Measurements from ENCODE around the gene SERGEF.

Gene SERGEF

GRCh38 chr11:17778956-17779860 lies 233.6 kb downstream of the SERGEF start:
- DNase-seq, result no peak

DNA sequence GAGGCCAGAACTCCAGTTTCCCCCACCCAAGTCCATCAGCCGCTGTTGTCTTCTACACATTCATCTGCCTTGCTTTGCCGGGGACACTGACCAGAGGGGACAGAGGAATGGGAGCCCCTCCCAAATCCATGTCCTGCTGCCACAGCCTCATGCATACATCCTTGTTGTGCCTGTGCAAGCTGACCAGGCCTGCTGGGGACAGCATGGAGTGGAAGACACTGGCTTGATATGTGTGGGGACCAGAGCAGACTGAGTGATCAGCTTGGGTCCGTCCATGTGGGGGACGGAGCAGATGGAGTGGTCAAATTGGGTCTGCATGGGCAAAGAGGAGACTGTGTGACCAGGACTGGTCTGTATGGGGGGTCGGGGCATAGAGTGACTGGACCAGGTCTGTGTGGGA lies 234.5 kb downstream of the SERGEF start:
- DNase-seq, result no peak

DNA sequence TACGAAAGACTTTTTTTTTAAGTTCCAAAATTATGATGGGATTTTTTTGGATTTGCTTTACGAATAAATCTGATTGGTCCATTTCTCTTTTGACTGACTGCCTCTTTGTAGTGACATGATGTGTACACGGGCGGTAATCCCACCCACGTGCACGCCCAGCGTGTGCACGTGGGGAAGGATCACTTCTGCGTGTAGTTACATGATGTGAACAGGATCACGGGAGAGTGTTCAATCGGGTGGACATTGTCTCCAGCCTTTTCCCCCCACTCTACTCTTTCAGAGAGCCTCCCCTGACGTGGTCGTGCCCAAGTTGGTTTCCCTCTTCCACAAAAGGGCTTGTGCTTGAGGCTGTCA lies 235.1 kb downstream of the SERGEF start:
- no peak for DNase-seq

DNA sequence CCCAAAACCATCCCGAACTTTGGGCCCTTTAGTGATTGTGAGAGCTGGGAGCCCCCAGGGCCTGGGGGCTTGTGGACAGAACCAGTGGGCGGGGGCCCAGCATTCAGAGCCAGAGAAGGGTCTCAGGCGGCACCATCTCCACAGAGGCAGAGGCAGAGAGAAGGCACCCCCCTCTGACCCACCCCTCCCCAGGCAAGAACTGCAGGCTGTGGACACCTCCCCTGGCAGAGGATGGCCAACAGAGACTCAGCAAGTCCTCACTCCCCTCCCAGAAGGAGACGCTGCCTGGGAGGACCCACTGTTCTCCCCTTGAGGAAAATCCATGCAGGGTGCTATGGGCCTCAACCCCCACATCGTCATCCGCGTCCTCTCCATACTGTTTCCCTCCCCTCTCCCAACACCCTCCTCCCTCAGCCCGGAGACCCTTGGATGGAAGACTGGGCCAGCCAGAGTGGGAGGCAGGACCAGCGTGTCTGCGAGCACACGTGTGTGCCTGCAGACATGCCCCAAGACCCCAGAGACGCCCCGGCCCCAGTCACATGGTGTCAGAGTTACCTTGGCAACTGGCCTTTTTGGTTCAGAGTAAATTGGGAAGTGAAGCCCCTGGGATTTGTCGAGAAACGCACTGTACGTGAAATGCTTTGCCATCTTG lies 235.6 kb downstream of the SERGEF start:
- no peak for DNase-seq

DNA sequence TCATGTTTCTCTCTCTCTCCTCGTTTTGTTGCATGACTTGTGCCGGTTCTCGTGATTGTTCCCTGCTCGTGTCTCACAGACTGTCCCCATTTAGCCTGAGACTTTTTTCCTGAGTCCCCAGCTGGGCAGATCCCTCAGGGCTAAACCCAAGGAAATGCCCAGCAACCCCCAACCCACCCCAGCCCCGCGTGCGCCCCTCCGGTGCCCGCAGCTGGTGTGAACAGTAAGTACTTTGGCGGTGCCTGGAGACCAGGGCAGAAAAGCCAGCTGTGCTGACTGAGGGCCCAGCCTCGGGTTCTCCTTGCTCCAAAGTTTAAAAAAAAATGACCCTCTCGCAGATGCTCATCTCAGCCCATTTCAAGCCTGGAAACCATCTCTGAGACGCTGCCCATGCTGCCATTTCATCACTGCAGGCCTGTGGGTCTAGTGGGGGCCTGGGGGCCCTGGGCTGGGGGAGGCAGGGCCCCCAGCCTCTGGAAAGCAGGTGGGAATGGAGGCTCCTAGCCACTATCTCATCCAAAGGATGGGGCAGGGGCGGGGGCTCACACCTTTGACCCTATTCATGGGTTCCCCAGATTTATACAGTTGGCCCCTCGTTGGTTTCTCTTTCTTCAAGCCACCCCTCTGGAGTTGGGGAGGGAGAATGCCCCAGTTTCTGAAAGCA lies 236.5 kb downstream of the SERGEF start:
- DNase-seq, result no peak

- DNase-seq, result no peak
Observed at GRCh38 chr11:17775507-17776211, 237.2 kb downstream of the SERGEF start.

- DNase-seq, result no peak
Observed at GRCh38 chr11:17775035-17775348, 237.9 kb downstream of the SERGEF start.

GRCh38 chr11:17774232-17775034 lies 238.4 kb downstream of the SERGEF start:
- no peak for DNase-seq

DNA sequence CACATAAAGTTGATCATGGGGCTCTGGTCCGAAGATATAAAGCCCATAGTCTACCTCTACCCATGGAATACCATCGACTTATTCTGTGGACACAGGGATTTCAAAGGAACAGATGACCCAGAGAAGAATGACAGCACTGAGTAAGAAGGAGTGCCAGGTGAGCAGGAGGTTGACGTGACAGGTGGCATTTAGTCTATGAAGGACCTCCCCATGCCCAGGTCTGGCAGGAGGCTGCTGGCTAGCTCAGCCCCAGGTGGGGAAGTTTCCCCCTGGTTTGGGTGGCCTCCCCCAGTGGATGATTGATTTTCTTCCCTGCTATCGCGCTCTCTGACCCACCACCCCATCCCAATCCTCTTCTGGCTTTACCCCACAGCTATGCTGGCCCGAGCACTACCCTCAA lies 239.2 kb downstream of the SERGEF start:
- DNase-seq, result no peak

DNA sequence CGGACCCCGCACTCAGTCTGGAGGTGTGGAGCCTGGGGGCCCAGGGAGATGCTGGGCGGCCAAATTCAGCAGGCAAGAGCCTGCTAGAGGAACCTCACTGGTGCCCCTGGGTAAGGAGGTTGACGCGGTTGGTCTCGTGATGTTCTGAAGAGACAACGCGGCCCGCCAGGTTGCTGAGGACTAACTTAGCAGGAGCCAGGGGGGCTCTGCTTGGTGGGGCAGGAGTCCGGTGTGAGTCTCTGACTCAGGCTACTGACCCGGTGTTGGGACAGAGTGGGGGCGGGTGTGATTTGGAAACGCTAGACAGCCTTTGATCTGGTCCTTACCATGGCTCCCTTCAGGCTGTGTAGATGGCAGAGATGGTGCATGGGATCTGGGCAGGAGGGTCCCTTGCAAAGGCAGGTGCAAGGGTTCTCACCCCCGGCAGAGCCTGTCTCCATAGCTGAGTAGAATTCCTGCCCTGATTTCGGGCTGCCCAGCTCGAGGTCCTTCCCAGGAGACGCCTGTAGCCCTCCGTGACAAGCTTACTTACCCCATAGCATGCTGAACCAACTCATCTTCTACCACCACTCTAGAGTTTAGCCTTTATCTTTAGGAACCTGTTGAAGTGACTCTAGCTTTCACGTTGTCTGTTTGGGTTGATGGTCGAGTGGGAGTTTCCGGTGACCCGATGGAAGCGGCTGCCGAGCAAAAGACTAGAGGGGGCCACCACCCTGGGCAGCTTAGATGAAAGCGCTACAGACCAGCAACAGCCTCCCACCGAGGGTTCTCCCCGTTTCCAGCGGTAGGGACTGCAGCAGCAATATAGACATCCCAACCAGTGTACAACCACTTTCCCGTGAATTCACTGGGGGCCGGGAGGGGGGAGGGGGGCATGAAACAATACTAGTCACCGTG lies 239.9 kb downstream of the SERGEF start:
- no peak for DNase-seq

GRCh38 chr11:17771841-17772401 lies 240.9 kb downstream of the SERGEF start:
- DNase-seq, result no peak

GRCh38 chr11:17771415-17771814 lies 241.4 kb downstream of the SERGEF start:
- DNase-seq, result no peak

DNA sequence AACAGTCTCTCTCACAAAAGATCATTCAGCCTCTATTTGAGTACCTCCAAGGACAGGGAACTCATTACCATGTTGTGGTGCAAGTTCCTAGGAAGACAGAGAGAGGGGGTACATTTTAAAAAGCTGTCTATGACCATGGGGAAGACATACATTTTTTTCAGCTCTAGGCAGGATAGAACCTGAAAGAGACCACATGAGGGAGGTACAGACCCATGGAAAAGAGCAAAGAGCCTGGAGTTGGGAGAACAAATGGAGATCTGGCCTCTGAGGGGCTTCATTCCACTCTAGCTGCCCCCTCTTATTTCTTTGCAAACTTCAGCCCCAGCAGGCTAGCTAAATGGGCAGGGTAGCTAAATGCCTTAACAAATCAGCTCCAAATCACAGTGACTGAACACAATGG lies 241.9 kb downstream of the SERGEF start:
- DNase-seq, result no peak

GRCh38 chr11:17770048-17770652 lies 242.7 kb downstream of the SERGEF start:
- DNase-seq, result no peak

DNA sequence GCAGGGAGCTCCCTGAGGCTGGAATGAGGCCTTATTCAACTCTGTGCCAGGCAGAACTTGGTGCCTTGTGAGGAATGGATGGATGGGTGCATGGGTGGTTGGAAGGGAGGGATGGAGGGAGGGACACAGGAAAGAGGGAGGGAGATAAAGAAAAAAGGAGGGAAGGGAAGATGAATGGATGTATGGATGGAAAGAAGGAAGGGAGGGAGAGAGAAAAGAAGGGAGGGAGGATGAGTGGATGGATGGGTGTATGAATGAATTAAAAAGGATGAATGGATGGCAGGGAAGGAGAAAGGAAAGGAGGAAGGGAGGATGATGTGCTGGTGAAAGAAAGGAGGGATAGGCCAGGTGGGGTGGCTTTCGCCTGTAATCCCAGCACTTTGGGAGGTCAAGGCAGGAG lies 243.6 kb downstream of the SERGEF start:
- DNase-seq, result no peak

DNA sequence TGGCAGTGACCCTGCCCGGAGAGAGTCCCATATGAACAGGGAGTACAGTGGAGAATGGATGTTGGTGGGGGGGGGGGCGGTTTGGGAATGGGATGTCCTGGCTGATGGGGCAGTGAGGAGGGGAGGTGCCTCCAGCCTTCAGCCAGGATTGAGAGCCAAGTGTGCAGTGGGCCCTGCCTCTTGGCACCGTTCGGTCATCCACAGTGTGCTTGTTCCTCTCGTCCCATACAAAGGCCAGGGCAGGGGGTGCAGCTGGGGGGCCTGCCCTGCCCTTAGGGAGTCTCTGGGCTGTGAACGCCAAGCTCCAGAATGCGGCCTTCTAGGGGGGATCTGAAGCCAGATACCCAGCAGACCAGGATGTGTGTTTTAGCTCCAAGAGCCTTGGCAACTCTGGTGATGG lies 244.3 kb downstream of the SERGEF start:
- no peak for DNase-seq

DNA sequence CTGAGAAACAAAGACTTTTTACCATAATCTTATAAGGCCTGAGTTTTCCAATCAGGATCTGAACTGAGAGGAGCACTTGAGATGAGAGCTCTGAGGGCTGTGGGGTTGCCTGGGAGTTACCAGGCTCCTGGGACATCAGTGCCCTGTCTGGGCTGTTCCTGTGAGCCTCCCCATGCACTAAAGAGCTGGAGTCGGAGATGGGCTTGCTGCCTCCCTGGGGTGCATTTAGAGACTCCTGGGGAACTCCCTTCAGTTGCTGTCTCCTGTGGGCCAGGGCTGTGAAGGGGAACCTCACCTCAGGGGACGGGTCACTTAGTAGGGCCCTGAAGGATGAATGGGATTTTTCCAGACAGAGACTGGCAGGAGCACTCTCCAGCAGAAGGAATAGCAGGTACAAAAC lies 244.9 kb downstream of the SERGEF start:
- no peak for DNase-seq

DNA sequence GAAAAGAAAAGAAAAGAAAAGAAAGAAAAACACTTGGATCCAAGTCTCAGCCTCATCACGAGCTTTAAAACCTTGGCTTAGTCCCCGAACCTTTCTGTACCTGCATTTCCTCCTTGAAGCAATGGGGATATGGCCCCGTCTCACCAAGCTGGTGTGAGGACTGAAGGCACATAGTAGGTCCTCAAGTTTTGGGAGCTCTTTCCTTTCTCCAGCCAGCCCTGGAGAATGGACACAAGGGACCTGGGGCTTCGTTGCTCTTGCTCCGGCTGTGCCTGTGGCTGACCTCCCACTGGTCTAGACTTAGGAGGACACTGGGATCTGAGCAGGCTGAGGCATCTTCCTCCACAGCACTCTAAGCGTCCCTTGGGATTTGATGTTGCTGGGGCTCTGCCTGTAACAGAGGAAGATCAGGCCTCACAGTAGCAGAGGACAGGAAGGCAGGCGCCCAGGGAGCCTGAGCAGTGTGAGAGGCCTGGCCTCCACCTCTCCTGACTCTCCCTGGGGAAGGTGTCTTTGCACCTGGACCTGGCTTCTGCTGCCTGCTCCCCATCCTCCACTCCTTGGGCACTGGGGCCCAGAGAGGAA lies 245.5 kb downstream of the SERGEF start:
- no peak for DNase-seq

GRCh38 chr11:17766590-17766989 lies 246.3 kb downstream of the SERGEF start:
- no peak for DNase-seq

DNA sequence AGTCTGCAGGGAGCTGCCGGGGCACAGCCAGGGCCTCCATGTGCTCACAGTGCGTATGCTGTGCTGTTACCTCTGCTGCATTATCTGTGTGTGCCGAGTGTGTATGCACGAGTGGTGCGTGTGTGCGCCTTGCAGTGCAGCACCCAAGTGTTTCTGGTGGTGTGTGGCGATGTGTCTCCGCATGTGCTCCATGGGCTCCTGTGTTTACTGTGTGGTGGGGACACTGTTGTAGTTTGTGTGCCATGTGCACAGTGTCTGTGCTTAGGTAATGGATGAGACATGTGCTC lies 246.8 kb downstream of the SERGEF start:
- DNase-seq, result no peak

All from midbrain (tissue), 1 donor.